ENCODE data around the gene RBM15B.

RBM15B gene

DNA sequence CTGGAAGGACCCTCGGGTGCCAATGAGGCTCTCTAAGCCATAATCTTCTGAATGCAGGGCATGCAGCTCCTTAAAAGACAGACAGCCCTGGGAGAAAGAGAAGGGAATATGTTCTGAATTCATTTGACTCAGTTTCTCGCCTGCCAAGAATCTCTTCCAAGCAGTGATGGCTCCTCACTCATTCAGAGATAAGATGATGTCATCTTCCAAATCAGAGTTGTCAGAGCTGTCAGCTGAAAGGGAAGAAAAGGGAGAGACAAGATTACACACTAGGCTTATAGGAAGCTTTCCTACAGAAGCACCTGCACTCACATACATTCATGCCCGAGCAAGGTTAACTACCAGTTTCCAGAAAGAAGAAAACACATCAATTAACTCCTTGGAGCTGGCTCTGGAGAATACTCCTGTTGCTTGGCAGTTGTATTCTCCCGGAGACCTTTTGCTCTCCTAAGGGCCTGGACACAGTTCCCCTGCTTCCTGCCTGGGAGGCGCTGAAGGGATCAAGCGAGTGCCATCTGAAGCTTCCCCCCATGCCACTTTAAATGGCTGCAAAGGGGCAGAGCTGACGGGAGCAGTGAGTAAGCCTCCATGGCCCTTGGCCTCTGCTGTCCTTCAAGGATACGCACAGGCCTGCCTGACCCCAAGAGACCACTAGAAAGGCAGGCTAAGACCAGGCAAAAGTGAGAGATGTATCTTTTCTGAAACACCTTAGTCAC lies 7.7 kb downstream of the RBM15B start:
- Histone ChIP-seq H2AFZ (ENCODE audit: low read depth, low read length) (no peak overlapping the region), H3K4me2 (ENCODE audit: low read length) (no peak overlapping the region), H3K79me2 (ENCODE audit: low read length) (peaks cover 39% of the 10 kb centered on the region), H3K9ac (ENCODE audit: low read length) (no peak overlapping the region), H3K4me3 (ENCODE audit: low read length) (no peak overlapping the region), H3K4me1 (ENCODE audit: low read length) (peaks cover 7% of the 10 kb centered on the region; the same call in 1 of the 2 replicates), H4K20me1 (ENCODE audit: insufficient read depth, low read length) (peaks cover 37% of the 10 kb centered on the region), H3K27ac (ENCODE audit: low read length) (no peak overlapping the region), H3K27me3 (ENCODE audit: low read depth, low read length) (no peaks in the 10 kb centered on the region), H3K36me3 (replicated peaks; ENCODE audit: low read depth, low read length) (peaks cover 60% of the 10 kb centered on the region), H3K9me3 (ENCODE audit: insufficient read depth, low read length) (no peaks in the 10 kb centered on the region)
- TF ChIP-seq, protein P1, sequence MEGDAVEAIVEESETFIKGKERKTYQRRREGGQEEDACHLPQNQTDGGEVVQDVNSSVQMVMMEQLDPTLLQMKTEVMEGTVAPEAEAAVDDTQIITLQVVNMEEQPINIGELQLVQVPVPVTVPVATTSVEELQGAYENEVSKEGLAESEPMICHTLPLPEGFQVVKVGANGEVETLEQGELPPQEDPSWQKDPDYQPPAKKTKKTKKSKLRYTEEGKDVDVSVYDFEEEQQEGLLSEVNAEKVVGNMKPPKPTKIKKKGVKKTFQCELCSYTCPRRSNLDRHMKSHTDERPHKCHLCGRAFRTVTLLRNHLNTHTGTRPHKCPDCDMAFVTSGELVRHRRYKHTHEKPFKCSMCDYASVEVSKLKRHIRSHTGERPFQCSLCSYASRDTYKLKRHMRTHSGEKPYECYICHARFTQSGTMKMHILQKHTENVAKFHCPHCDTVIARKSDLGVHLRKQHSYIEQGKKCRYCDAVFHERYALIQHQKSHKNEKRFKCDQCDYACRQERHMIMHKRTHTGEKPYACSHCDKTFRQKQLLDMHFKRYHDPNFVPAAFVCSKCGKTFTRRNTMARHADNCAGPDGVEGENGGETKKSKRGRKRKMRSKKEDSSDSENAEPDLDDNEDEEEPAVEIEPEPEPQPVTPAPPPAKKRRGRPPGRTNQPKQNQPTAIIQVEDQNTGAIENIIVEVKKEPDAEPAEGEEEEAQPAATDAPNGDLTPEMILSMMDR (IDR thresholded peaks at IDR 0.05; ENCODE audit: low read depth, low read length), result no peak
- TF ChIP-seq EZH2phosphoT487 (IDR thresholded peaks at IDR 0.05; ENCODE audit: low read depth), result no peak

DNA sequence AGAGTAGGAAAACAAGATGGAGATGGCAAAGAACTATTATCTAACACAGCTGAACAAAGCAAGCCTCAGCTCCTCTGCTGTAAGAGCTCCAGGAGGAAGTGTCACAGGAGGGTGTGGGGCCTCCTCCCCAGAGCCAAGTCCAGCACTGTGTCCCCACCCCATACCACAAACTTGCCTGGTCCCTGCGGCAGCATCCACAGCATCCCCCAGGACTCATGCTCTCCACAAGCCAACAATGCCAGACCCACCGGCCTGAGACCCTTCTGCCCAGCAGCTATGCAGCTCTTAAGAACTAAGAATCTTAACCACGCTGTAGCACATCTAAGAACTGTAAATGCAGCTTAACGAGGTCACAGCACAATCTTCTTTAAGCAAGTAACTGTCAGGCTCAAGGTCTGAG lies 9.1 kb downstream of the RBM15B start:
- Histone ChIP-seq H3K27me3 (ENCODE audit: low read depth, low read length) (no peaks in the 10 kb centered on the region), H3K36me3 (replicated peaks; ENCODE audit: low read depth, low read length) (peaks cover 56% of the 10 kb centered on the region), H3K79me2 (ENCODE audit: low read length) (peaks cover 32% of the 10 kb centered on the region), H3K9ac (ENCODE audit: low read length) (no peak overlapping the region), H3K4me3 (ENCODE audit: low read length) (no peak overlapping the region), H2AFZ (ENCODE audit: low read depth, low read length) (no peak overlapping the region), H3K27ac (ENCODE audit: low read length) (no peak overlapping the region), H3K4me1 (ENCODE audit: low read length) (no peaks in the 10 kb centered on the region), H4K20me1 (ENCODE audit: insufficient read depth, low read length) (peaks cover 23% of the 10 kb centered on the region), H3K9me3 (ENCODE audit: insufficient read depth, low read length) (no peaks in the 10 kb centered on the region), H3K4me2 (ENCODE audit: low read length) (no peak overlapping the region)
- no peak for TF ChIP-seq EZH2phosphoT487 (IDR thresholded peaks at IDR 0.05; ENCODE audit: low read depth)
- TF ChIP-seq, protein P1 (IDR thresholded peaks at IDR 0.05; ENCODE audit: low read depth, low read length), result no peak

DNA sequence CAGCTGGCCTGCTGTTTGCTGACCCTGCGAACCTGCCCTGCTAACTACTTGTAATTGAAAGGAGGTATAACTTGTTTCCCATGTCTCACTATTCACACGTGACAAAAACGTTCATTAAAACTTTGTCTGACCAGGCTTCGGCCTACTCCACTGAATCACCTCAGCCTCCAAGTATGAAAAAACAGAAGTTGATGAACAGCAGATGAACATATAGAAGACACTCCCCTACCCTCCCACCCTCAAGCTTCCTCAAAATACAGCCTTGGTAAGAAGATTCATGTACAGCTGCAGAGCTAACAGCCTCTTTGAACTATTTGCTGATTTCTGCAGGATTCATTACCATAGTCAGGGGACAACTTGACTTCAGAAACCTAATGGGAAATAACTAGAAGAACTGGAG lies 10.7 kb downstream of the RBM15B start:
- no peak overlapping the region for H3K4me3 ChIP-seq (ENCODE audit: low read length)
- H3K27me3 ChIP-seq (ENCODE audit: low read depth, low read length), result no peaks in the 10 kb centered on the region
- H3K4me2 ChIP-seq (ENCODE audit: low read length), result no peak overlapping the region
- H3K9ac ChIP-seq (ENCODE audit: low read length), result no peak overlapping the region
- H2AFZ ChIP-seq (ENCODE audit: low read depth, low read length), result no peak overlapping the region
- no peak overlapping the region for H3K27ac ChIP-seq (ENCODE audit: low read length)
- TF ChIP-seq EZH2phosphoT487 (IDR thresholded peaks at IDR 0.05; ENCODE audit: low read depth), result no peak
- TF ChIP-seq, protein P1 (IDR thresholded peaks at IDR 0.05; ENCODE audit: low read depth, low read length), result no peak
- H3K36me3 ChIP-seq (replicated peaks; ENCODE audit: low read depth, low read length), result peaks cover 43% of the 10 kb centered on the region
- H3K79me2 ChIP-seq (ENCODE audit: low read length), result peaks cover 20% of the 10 kb centered on the region
- H4K20me1 ChIP-seq (ENCODE audit: insufficient read depth, low read length), result peaks cover 7% of the 10 kb centered on the region; the same call in 1 of the 2 replicates
- no peaks in the 10 kb centered on the region for H3K4me1 ChIP-seq (ENCODE audit: low read length)
- H3K9me3 ChIP-seq (ENCODE audit: insufficient read depth, low read length), result no peaks in the 10 kb centered on the region

DNA sequence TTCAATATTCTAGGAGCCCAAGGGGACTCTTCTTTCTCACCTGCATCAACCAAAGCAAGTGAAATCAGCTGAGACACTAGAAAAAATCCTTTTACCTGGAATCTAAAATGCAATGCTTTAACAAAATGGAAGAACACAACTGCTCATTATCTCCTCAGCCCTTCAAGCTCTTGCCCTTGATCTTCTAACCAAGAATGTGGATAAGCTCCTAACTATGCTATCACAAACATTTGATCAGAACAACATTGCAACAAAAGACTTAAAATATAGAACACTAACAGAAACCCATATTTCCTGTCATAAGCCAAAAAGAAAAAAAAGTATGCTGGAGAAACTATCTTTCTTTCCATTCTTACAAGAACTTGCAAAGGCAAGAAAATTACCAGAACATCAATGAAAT lies 12.6 kb downstream of the RBM15B start:
- Histone ChIP-seq H3K4me2 (ENCODE audit: low read length) (no peak overlapping the region), H3K27me3 (ENCODE audit: low read depth, low read length) (no peaks in the 10 kb centered on the region), H3K9ac (ENCODE audit: low read length) (no peak overlapping the region), H3K4me3 (ENCODE audit: low read length) (no peak overlapping the region), H2AFZ (ENCODE audit: low read depth, low read length) (no peak overlapping the region), H3K79me2 (ENCODE audit: low read length) (peaks cover 20% of the 10 kb centered on the region), H3K4me1 (ENCODE audit: low read length) (peaks cover 8% of the 10 kb centered on the region), H3K9me3 (ENCODE audit: insufficient read depth, low read length) (no peaks in the 10 kb centered on the region), H3K27ac (ENCODE audit: low read length) (no peak overlapping the region), H4K20me1 (ENCODE audit: insufficient read depth, low read length) (peaks cover under 1% of the 10 kb centered on the region; the same call in 1 of the 2 replicates), H3K36me3 (replicated peaks; ENCODE audit: low read depth, low read length) (peaks cover 41% of the 10 kb centered on the region)
- TF ChIP-seq, protein P1 (IDR thresholded peaks at IDR 0.05; ENCODE audit: low read depth, low read length), result no peak
- no peak for TF ChIP-seq EZH2phosphoT487 (IDR thresholded peaks at IDR 0.05; ENCODE audit: low read depth)
